PC-3 (cell line): ENCODE data around the gene GNB1. TPM values are rescaled to one million over a fixed set of nuclear protein-coding genes. Genes with fewer than 3 reads are reported as not detected.

Source experiments
- ATAC-seq: fragments of 200-7000 bp; cut with Tn5 transposase; 2 replicates; pipeline ENCODE4 v1.9.1; 2020; ENCODE audit warnings: mild to moderate bottlenecking, moderate library complexity
- BruUV-seq: library from RNA; stranded (reverse); fragments of 400-500 nt; replicated peaks from 2 replicates; lab custom pipeline; 2021; lab: Mats Ljungman, UMichigan
- CTCF ChIA-PET: fragments of 300-600 bp; sonication (Branson Sonifier 250); formaldehyde crosslinking; loops from one replicate; lab custom pipeline; 2022; ENCODE audit warnings: antibody characterized with exemption; lab: Charles Lee
- POLR2A ChIA-PET: fragments of 300-600 bp; sonication (Branson Sonifier 250); formaldehyde crosslinking; loops from one replicate; lab custom pipeline; 2022; ENCODE audit warnings: antibody characterized with exemption; ENCODE audit not compliant: unreplicated experiment; lab: Charles Lee
- DNase-seq: peaks from one replicate; pipeline ENCODE4 v3.0.0-alpha.2; 2015
- H2AFZ ChIP-seq: fragments of 300-600 bp; sonication (generic); 2 replicates; pipeline ENCODE4 v1.6.0; 2016; ENCODE audit warnings: antibody characterized with exemption, low read length
- H3F3A ChIP-seq: fragments of 300-600 bp; sonication (generic); one replicate; pipeline ENCODE4 v1.6.0; 2017; ENCODE audit warnings: antibody characterized with exemption, low read length, control low read depth, mild to moderate bottlenecking; ENCODE audit not compliant: unreplicated experiment
- H3K27ac ChIP-seq: fragments of 300-600 bp; sonication (generic); 2 replicates; pipeline ENCODE4 v1.5.1; 2016; ENCODE audit warnings: mild to moderate bottlenecking, low read length
- H3K27me3 ChIP-seq: fragments of 300-600 bp; sonication (generic); 2 replicates; pipeline ENCODE4 v1.6.1; 2016; ENCODE audit warnings: low read length, mixed read lengths
- H3K36me3 ChIP-seq: fragments of 300-600 bp; sonication (generic); 2 replicates; pipeline ENCODE4 v1.6.1; 2016; ENCODE audit warnings: low read depth, mixed run types, low read length, mixed read lengths
- H3K4me1 ChIP-seq: fragments of 300-600 bp; sonication (generic); 2 replicates; pipeline ENCODE4 v1.5.1; 2016; ENCODE audit warnings: low read length; ENCODE audit not compliant: insufficient read depth
- H3K4me2 ChIP-seq: fragments of 300-600 bp; sonication (generic); 2 replicates; pipeline ENCODE4 v1.6.0; 2016; ENCODE audit warnings: low read length
- H3K4me3 ChIP-seq: fragments of 300-600 bp; sonication (generic); 2 replicates; pipeline ENCODE4 v1.5.1; 2016; ENCODE audit warnings: mild to moderate bottlenecking, low read length, mixed read lengths
- H3K79me2 ChIP-seq: fragments of 300-600 bp; sonication (generic); 2 replicates; pipeline ENCODE4 v1.6.1; 2017; ENCODE audit warnings: low read length, mixed read lengths
- H3K9ac ChIP-seq: fragments of 300-600 bp; sonication (generic); 2 replicates; pipeline ENCODE4 v1.6.0; 2016; ENCODE audit warnings: mild to moderate bottlenecking, low read length
- H3K9me2 ChIP-seq: fragments of 300-600 bp; sonication (generic); replicated peaks from 2 replicates; pipeline ENCODE4 v1.6.1; 2016; ENCODE audit warnings: mixed run types, low read length, mixed read lengths
- H3K9me3 ChIP-seq: fragments of 300-600 bp; sonication (generic); 2 replicates; pipeline ENCODE4 v1.6.1; 2016; ENCODE audit warnings: low read length, mixed read lengths
- H4K20me1 ChIP-seq: fragments of 300-600 bp; sonication (generic); 2 replicates; pipeline ENCODE4 v1.6.1; 2016; ENCODE audit warnings: low read length, mixed read lengths
- EZH2 ChIP-seq: fragments of 300-600 bp; sonication (generic); IDR thresholded peaks from one replicate; pipeline ENCODE4 v1.6.1; 2017; ENCODE audit warnings: antibody characterized with exemption, mild to moderate bottlenecking, low read length; ENCODE audit not compliant: unreplicated experiment
- EZH2phosphoT487 ChIP-seq: fragments of 300-600 bp; sonication (generic); IDR thresholded peaks from 2 replicates; pipeline ENCODE4 v1.6.1; 2018; ENCODE audit warnings: mild to moderate bottlenecking, antibody characterized with exemption, low read length, borderline replicate concordance
- intact Hi-C: fragments of 100-400 bp; cut with micrococcal nuclease; formaldehyde crosslinking; loops from 2 replicates; pipeline ENCODE4 v1.9.0; 2023
- total RNA-seq: library from RNA; depleted of rRNA; stranded (reverse); fragments of >200 nt; gene quantifications from 2 replicates; pipeline ENCODE4 v1.2.3, GENCODE V29; 2014
- TF ChIP-seq, protein P1 (sequence below): fragments of 300-600 bp; sonication (generic); conservative IDR thresholded peaks from 2 replicates; pipeline ENCODE4 v1.5.1; 2017; ENCODE audit warnings: antibody characterized with exemption, low read depth, mild to moderate bottlenecking, low read length

GNB1 gene
- total RNA-seq, 1 experiment from 2014 or later = 125 TPM

GRCh38 chr1:1922702-1922955 is 31.7 kb upstream of the GNB1 start:
- BruUV-seq = no TSS peak
- H3K79me2 ChIP-seq = no peaks in the 10 kb centered on the region
- DNase-seq (no peak), ATAC-seq (no peak)
- H3K36me3 ChIP-seq = no peaks in the 10 kb centered on the region
- TF ChIP-seq EZH2 (no peak), EZH2phosphoT487 (no peak)
- TF ChIP-seq, protein P1, sequence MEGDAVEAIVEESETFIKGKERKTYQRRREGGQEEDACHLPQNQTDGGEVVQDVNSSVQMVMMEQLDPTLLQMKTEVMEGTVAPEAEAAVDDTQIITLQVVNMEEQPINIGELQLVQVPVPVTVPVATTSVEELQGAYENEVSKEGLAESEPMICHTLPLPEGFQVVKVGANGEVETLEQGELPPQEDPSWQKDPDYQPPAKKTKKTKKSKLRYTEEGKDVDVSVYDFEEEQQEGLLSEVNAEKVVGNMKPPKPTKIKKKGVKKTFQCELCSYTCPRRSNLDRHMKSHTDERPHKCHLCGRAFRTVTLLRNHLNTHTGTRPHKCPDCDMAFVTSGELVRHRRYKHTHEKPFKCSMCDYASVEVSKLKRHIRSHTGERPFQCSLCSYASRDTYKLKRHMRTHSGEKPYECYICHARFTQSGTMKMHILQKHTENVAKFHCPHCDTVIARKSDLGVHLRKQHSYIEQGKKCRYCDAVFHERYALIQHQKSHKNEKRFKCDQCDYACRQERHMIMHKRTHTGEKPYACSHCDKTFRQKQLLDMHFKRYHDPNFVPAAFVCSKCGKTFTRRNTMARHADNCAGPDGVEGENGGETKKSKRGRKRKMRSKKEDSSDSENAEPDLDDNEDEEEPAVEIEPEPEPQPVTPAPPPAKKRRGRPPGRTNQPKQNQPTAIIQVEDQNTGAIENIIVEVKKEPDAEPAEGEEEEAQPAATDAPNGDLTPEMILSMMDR = no peak
- intact Hi-C loops = no loop called here
- ChIA-PET CTCF (no interaction called here), POLR2A (no interaction called here)
- H4K20me1 ChIP-seq = no peaks in the 10 kb centered on the region
- no peaks in the 10 kb centered on the region for H3K9me3 ChIP-seq
- no peaks in the 10 kb centered on the region for H3F3A ChIP-seq
- no peak overlapping the region for H3K4me2 ChIP-seq
- H2AFZ ChIP-seq = no peak overlapping the region
- no peak overlapping the region for H3K27ac ChIP-seq
- H3K27me3 ChIP-seq = no peaks in the 10 kb centered on the region
- no peak overlapping the region for H3K9ac ChIP-seq
- no peak overlapping the region for H3K4me3 ChIP-seq
- peaks cover 15% of the 10 kb centered on the region for H3K4me1 ChIP-seq
- H3K9me2 ChIP-seq = no peaks in the 10 kb centered on the region

DNA sequence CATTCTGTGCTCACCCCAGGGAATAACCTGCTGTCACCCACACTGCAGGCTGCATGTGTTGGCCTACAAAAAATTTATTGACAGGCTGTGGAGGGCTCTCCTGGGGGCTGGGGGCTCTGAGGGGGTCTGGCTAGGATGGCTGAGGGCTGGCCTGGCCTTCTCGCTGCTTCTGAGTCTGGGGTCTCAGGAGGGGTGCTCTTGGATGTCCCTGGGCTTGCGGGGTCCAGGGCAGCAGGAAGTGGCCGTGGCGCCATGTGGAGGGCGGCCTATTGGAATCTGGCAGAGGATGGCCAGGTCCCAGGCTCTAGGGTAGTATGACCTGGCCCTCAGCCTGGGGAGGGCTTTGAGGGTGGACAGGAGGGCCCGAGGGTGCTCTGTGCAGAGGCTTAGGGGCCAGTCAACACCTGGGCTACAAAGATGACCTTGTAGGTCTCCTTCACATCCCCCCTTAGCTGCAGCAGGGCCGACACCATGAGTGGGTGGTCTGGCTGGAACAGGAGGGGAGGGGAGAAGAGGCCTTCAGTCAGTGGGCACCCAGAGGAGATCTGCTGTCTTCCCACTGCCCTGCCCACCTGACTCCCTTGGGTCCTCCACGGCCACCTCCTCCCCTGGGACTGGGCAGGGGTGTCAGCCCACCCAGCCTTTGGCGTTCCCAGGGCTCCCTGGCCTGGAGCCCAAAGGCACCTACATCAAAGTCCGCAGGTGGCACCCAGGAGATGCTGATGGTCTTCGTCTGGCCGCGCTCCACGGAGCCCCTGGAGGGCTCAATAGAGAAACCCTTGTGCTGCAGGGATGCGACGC is 31.2 kb upstream of the GNB1 start:
- no peak overlapping the region for H3K4me3 ChIP-seq
- H3K36me3 ChIP-seq = no peaks in the 10 kb centered on the region
- ChIA-PET POLR2A (no interaction called here), CTCF (no interaction called here)
- H4K20me1 ChIP-seq = no peaks in the 10 kb centered on the region
- H3K9ac ChIP-seq = no peak overlapping the region
- H3K4me2 ChIP-seq = no peak overlapping the region
- no peak for ATAC-seq
- peaks cover 15% of the 10 kb centered on the region for H3K4me1 ChIP-seq
- intact Hi-C loops = no loop called here
- H3K27me3 ChIP-seq = no peaks in the 10 kb centered on the region
- H2AFZ ChIP-seq = no peak overlapping the region
- no peaks in the 10 kb centered on the region for H3K79me2 ChIP-seq
- H3K27ac ChIP-seq = no peak overlapping the region
- no peaks in the 10 kb centered on the region for H3K9me2 ChIP-seq
- H3F3A ChIP-seq = no peaks in the 10 kb centered on the region
- H3K9me3 ChIP-seq = no peaks in the 10 kb centered on the region
- DNase-seq = no peak
- BruUV-seq = no TSS peak
- no peak for TF ChIP-seq EZH2
- TF ChIP-seq, protein P1 = no peak

GRCh38 chr1:1921459-1921862 is 30.6 kb upstream of the GNB1 start:
- TF ChIP-seq EZH2phosphoT487 = no peak
- no peak for TF ChIP-seq EZH2
- TF ChIP-seq, protein P1 = no peak

More at GRCh38 chr1:1921459-1921862, 30.6 kb upstream of the GNB1 start:
- CTCF ChIA-PET = no interaction called here
- Histone ChIP-seq H4K20me1 (no peaks in the 10 kb centered on the region), H3K9me2 (no peaks in the 10 kb centered on the region), H3K9ac (no peak overlapping the region), H3K4me3 (no peak overlapping the region), H3K27me3 (no peaks in the 10 kb centered on the region), H3K36me3 (no peaks in the 10 kb centered on the region), H3K27ac (no peak overlapping the region), H3K79me2 (no peaks in the 10 kb centered on the region), H3K4me1 (peaks cover 15% of the 10 kb centered on the region), H2AFZ (no peak overlapping the region), H3F3A (no peaks in the 10 kb centered on the region), H3K4me2 (no peak overlapping the region), H3K9me3 (no peaks in the 10 kb centered on the region)
- intact Hi-C loops = no loop called here
- DNase-seq = no peak
- no TSS peak for BruUV-seq
- POLR2A ChIA-PET = no interaction called here
- ATAC-seq = no peak
